Gastroesophageal sphincter (tissue), 4 donors: Measurements from ENCODE around the gene ASAP2. TPM values are rescaled to one million over a fixed set of nuclear protein-coding genes. Genes with fewer than 3 reads are reported as not detected.

Source experiments
- ATAC-seq: fragments of 150-250 bp; one replicate; pipeline ENCODE4 v1.9.1; 2016; ENCODE audit warnings: mild to moderate bottlenecking, moderate library complexity
- H3K27ac ChIP-seq, 4 donors: fragments of 200-600 bp; sonication (generic) in 3 of 4; 1 replicate in 3 of 4; 2 replicates in 1 of 4; pipeline ENCODE4 v1.5.1; 2016 to 2019
- H3K27me3 ChIP-seq: fragments of 200-600 bp; sonication (generic); one replicate; pipeline ENCODE4 v1.5.1; 2019
- H3K36me3 ChIP-seq, 2 donors: fragments of 200-600 bp; sonication (generic); one replicate each; pipeline ENCODE4 v1.5.1; 2019; ENCODE audit warnings: control low read depth in 1 of 2
- H3K4me1 ChIP-seq, 3 donors: fragments of 200-600 bp; sonication (generic); 1 replicate in 2 of 3; 2 replicates in 1 of 3; pipeline ENCODE4 v1.5.1; 2016 to 2019; ENCODE audit warnings: control low read depth in 2 of 3
- H3K4me3 ChIP-seq, 2 donors: fragments of 200-600 bp; sonication (generic); one replicate each; pipeline ENCODE4 v1.5.1; 2019; ENCODE audit warnings: mild to moderate bottlenecking in 1 of 2, moderate library complexity in 1 of 2
- H3K9me3 ChIP-seq, 3 donors: fragments of 200-600 bp; sonication (generic); one replicate each; pipeline ENCODE4 v1.5.1; 2017 to 2019; ENCODE audit warnings: control low read depth in 2 of 3
- CTCF ChIP-seq, 4 experiments: fragments of 200-600 bp in 2 of 4; fragments of 450-650 bp in 2 of 4; sonication (generic) in 1 of 4; IDR thresholded peaks; one replicate each; pipeline ENCODE4 v1.5.1; 2017 to 2019; ENCODE audit warnings: antibody characterized with exemption in 4 of 4, mild to moderate bottlenecking in 2 of 4, moderate library complexity in 2 of 4
- EP300 ChIP-seq: sonication (generic); formaldehyde crosslinking; IDR thresholded peaks from one replicate; pipeline ENCODE4 v1.6.1; 2017; ENCODE audit warnings: antibody characterized with exemption, mild to moderate bottlenecking
- POLR2A ChIP-seq, 2 donors: fragments of 450-650 bp; IDR thresholded peaks; one replicate each; pipeline ENCODE4 v1.6.1; 2017; ENCODE audit warnings: antibody characterized with exemption in 2 of 2, mild to moderate bottlenecking in 2 of 2, moderate library complexity in 1 of 2
- POLR2AphosphoS5 ChIP-seq: sonication (generic); formaldehyde crosslinking; IDR thresholded peaks from one replicate; pipeline ENCODE4 v1.6.1; 2017; ENCODE audit warnings: antibody characterized with exemption
- WGBS, 2 donors: methylation state at CpG; one replicate each; pipeline ENCODE4 v1.1.5; 2018; ENCODE audit warnings: low coverage in 1 of 2; 5-methylcytosine and 5-hydroxymethylcytosine counted together
- total RNA-seq, 4 donors: library from RNA; depleted of rRNA; stranded (reverse); fragments of >200 nt; gene quantifications; one replicate each; pipeline ENCODE4 v1.1.0, GENCODE V29; 2016

Gene ASAP2
- total RNA-seq, 4 donors from 2014 or later: 18.3 to 31.4 (median 26.2) TPM

GRCh38 chr2:9282128-9283112 is 75.8 kb downstream of the ASAP2 start:
- no peak for ATAC-seq
- peaks cover 0 to 23% of the 10 kb centered on the region in 2 donors for H3K36me3 ChIP-seq
- H3K4me3 ChIP-seq: no peak overlapping the region
- no peak overlapping the region for H3K27ac ChIP-seq
- H3K9me3 ChIP-seq: no peaks in the 10 kb centered on the region
- H3K4me1 ChIP-seq: peaks cover 0 to 26% (median 0%) of the 10 kb centered on the region in 3 donors
- TF ChIP-seq POLR2AphosphoS5 (no peak), EP300 (no peak), POLR2A (IDR thresholded peaks at IDR 0.05) (no peak), CTCF (IDR thresholded peaks at IDR 0.05) (no peak)
- no peaks in the 10 kb centered on the region for H3K27me3 ChIP-seq
- WGBS, 2 donors: 80 to 83% methylated on average over 7 to 13 of the region's 13 CpGs

GRCh38 chr2:9284521-9285297 is 78.1 kb downstream of the ASAP2 start:
- H3K27me3 ChIP-seq: no peaks in the 10 kb centered on the region
- no peak overlapping the region for H3K4me3 ChIP-seq
- H3K9me3 ChIP-seq: no peaks in the 10 kb centered on the region
- 68 to 95% methylated on average over 5 of the region's 6 CpGs for WGBS, 2 donors
- no peak overlapping the region for H3K27ac ChIP-seq
- TF ChIP-seq POLR2A (IDR thresholded peaks at IDR 0.05) (no peak), CTCF (IDR thresholded peaks at IDR 0.05) (no peak), EP300 (no peak), POLR2AphosphoS5 (no peak)
- peaks cover 0 to 22% of the 10 kb centered on the region in 2 donors for H3K36me3 ChIP-seq
- ATAC-seq: no peak
- H3K4me1 ChIP-seq: peaks cover 0 to 26% (median 0%) of the 10 kb centered on the region in 3 donors

- no peak overlapping the region for H3K4me3 ChIP-seq
- no peaks in the 10 kb centered on the region for H3K27me3 ChIP-seq
- no peak for ATAC-seq
- H3K36me3 ChIP-seq: peaks cover 0 to 15% of the 10 kb centered on the region in 2 donors
- no peaks in the 10 kb centered on the region for H3K9me3 ChIP-seq
- H3K27ac ChIP-seq: no peak overlapping the region
- 63 to 82% methylated on average over 1 to 2 of the region's 2 CpGs for WGBS, 2 donors
- H3K4me1 ChIP-seq: peaks cover 0 to 26% (median 0%) of the 10 kb centered on the region in 3 donors
- no peak for TF ChIP-seq POLR2AphosphoS5
- TF ChIP-seq EP300: no peak
- TF ChIP-seq POLR2A (IDR thresholded peaks at IDR 0.05): no peak
- no peak for TF ChIP-seq CTCF (IDR thresholded peaks at IDR 0.05)
These were observed 78.8 kb downstream of the ASAP2 start for GRCh38 chr2:9285385-9285920.

- Histone ChIP-seq H3K4me3 (no peak overlapping the region), H3K4me1 (peaks cover 0 to 26% (median 0%) of the 10 kb centered on the region in 3 donors), H3K9me3 (no peaks in the 10 kb centered on the region), H3K27me3 (no peaks in the 10 kb centered on the region), H3K36me3 (peaks cover 0 to 10% of the 10 kb centered on the region in 2 donors), H3K27ac (no peak overlapping the region)
- no peak for TF ChIP-seq POLR2A (IDR thresholded peaks at IDR 0.05)
- TF ChIP-seq POLR2AphosphoS5: no peak
- no peak for TF ChIP-seq EP300
- TF ChIP-seq CTCF (IDR thresholded peaks at IDR 0.05): no peak
- 86 to 100% methylated on average over 1 to 3 of the region's 4 CpGs for WGBS, 2 donors
- ATAC-seq: no peak
These were observed 79.3 kb downstream of the ASAP2 start for GRCh38 chr2:9285921-9286320.
